WERI-Rb-1 (cell line): ENCODE measurements around the gene ADGRG7.

Source experiments
- DNase-seq: peaks from one replicate; pipeline ENCODE4 v3.0.0-alpha.2; 2020
- H3K27ac ChIP-seq: fragments of 250-450 bp; sonication (Bioruptor Pico); 2 replicates; pipeline ENCODE4 v1.5.1; 2020; ENCODE audit warnings: mild to moderate bottlenecking, moderate library complexity
- H3K27me3 ChIP-seq: fragments of 250-450 bp; sonication (Bioruptor Pico); 2 replicates; pipeline ENCODE4 v1.5.1; 2021; ENCODE audit warnings: mild to moderate bottlenecking, low read depth, moderate library complexity; ENCODE audit not compliant: insufficient read depth, severe bottlenecking
- H3K36me3 ChIP-seq: fragments of 250-450 bp; sonication (Bioruptor Pico); 2 replicates; pipeline ENCODE4 v1.5.1; 2020; ENCODE audit warnings: mild to moderate bottlenecking, moderate library complexity
- H3K4me3 ChIP-seq: 2 replicates; pipeline ENCODE4 v1.5.1; 2011; ENCODE audit warnings: low read depth, mild to moderate bottlenecking, control low read depth, low read length
- H3K9me3 ChIP-seq: fragments of 250-450 bp; sonication (Bioruptor Pico); 2 replicates; pipeline ENCODE4 v1.5.1; 2021; ENCODE audit warnings: mild to moderate bottlenecking, moderate library complexity; ENCODE audit not compliant: severe bottlenecking
- TF ChIP-seq, protein P1 (sequence below): IDR thresholded peaks from 2 replicates; pipeline ENCODE4 v1.5.1; 2011; ENCODE audit warnings: low read depth, mild to moderate bottlenecking, control low read depth, inconsistent platforms, low read length

The ADGRG7 gene

DNA sequence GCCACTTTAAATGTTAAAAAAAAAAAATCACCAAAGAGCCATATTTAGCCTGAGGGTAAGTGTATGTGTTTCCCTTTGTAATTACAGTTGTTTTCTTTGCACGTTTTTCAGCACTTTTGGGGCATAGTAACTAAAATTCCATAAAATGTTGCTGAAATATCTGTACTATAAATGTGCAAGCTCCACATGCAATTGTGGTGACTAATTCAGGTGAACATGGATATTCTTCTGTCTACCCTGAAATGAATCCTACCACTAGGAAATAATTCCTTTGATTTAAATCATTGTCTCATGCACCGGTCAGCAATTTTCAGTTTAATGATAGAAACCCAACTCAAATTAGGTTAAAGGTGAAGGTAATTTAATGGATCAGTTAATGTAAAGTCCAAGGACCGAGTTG, 86.8 kb downstream of the ADGRG7 start:
- Histone ChIP-seq H3K36me3 (no peaks in the 10 kb centered on the region), H3K4me3 (no peak overlapping the region), H3K27ac (no peak overlapping the region), H3K9me3 (no peaks in the 10 kb centered on the region), H3K27me3 (no peaks in the 10 kb centered on the region)
- TF ChIP-seq, protein P1, sequence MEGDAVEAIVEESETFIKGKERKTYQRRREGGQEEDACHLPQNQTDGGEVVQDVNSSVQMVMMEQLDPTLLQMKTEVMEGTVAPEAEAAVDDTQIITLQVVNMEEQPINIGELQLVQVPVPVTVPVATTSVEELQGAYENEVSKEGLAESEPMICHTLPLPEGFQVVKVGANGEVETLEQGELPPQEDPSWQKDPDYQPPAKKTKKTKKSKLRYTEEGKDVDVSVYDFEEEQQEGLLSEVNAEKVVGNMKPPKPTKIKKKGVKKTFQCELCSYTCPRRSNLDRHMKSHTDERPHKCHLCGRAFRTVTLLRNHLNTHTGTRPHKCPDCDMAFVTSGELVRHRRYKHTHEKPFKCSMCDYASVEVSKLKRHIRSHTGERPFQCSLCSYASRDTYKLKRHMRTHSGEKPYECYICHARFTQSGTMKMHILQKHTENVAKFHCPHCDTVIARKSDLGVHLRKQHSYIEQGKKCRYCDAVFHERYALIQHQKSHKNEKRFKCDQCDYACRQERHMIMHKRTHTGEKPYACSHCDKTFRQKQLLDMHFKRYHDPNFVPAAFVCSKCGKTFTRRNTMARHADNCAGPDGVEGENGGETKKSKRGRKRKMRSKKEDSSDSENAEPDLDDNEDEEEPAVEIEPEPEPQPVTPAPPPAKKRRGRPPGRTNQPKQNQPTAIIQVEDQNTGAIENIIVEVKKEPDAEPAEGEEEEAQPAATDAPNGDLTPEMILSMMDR, result no peak
- no peak for DNase-seq

DNA sequence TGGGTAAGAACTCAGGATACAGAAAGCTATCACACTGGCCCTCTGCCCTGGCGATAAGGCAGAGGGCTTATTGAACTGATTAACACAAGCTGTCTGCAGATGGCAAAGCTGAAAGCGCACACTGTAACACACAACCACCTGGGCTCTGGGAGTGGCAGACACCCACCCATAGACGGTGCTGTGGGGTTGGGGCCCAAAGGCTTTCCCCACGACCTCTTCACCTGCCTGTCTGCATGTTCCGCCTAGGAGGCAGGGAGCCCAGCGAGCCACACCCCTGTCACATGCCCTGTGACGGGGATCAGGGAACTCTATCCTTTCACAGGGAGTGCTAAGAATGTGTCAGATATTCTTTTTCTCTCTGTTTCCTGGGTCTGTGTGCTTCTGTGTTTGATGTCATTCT, 87.8 kb downstream of the ADGRG7 start:
- H3K27me3 ChIP-seq, result no peaks in the 10 kb centered on the region
- no peak overlapping the region for H3K4me3 ChIP-seq
- no peaks in the 10 kb centered on the region for H3K36me3 ChIP-seq
- H3K9me3 ChIP-seq, result no peaks in the 10 kb centered on the region
- TF ChIP-seq, protein P1, result 0 out of 2 replicates have a peak, but pooled peaks have one; percentile 24
- H3K27ac ChIP-seq, result no peak overlapping the region
- no peak for DNase-seq

DNA sequence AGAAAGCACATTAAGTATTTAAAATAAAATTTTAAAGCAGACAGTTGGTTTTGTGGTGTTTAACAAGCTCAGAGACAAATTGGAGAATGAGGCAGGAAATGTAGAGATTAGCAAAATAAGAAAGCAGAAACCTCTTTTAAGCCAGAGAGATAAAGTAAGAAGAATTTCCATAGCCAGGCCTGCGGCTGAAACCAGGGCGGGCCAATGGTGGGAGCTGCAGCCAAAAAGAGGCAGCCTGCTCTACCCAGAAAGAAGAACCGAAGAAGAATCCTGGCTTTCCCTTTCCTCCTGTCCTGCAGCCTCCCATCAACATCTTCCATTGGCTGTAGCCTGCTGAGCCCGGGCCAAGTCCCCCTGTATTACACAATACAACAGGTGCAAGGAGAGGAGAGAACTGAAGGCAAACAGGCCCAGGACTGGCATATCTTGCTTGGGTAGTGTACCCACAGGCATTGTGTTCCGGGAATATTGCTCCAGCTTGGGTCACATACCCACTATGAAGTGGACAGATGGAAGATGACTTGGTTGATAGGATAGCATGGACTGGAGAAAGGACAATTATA, 88.4 kb downstream of the ADGRG7 start:
- no peak overlapping the region for H3K4me3 ChIP-seq
- TF ChIP-seq, protein P1, result no peak
- no peaks in the 10 kb centered on the region for H3K9me3 ChIP-seq
- no peak for DNase-seq
- no peak overlapping the region for H3K27ac ChIP-seq
- H3K36me3 ChIP-seq, result no peaks in the 10 kb centered on the region
- H3K27me3 ChIP-seq, result no peaks in the 10 kb centered on the region

DNA sequence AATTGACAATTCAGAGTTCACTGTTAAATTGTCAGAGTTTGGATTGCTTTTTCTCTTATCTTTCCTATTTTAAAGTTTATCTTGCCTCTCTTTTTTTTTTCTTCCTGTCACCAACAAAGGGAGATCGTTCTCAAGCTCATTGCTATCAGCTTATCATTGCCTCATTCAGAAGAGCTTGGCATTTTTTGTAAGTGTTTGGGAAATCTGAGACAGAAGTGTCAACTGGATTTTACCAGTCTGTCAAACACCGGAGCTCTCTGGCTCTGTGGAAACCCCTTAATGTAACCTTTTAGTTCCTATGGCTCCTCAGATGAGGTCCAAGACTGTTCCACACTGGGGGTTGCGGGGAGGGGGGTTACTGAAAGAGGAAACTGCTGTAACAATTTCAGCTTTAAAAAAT, 89.3 kb downstream of the ADGRG7 start:
- TF ChIP-seq, protein P1, result no peak
- Histone ChIP-seq H3K27me3 (no peaks in the 10 kb centered on the region), H3K4me3 (no peak overlapping the region), H3K9me3 (no peaks in the 10 kb centered on the region), H3K36me3 (no peaks in the 10 kb centered on the region), H3K27ac (no peak overlapping the region)
- no peak for DNase-seq

DNA sequence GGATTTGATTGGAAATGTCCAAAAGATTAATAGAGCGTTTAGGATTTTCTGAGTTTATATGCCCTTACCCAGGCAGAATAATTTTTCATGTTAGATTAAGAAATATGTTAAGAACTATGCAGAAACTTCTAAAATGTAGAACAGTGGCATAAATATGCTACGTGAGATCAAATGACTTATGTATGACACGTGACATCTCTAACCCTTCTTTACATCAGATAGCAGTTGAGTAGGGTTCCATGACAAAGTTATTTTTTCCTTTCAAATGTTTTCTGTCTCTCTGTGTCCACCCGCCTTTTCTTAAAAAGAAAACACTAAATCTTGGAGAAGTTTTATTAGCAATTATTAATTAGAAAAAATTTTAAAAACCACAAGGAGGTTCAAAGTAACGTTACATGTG, 91.3 kb downstream of the ADGRG7 start:
- no peak overlapping the region for H3K27ac ChIP-seq
- no peaks in the 10 kb centered on the region for H3K27me3 ChIP-seq
- no peak overlapping the region for H3K4me3 ChIP-seq
- no peak for DNase-seq
- no peaks in the 10 kb centered on the region for H3K36me3 ChIP-seq
- no peaks in the 10 kb centered on the region for H3K9me3 ChIP-seq
- TF ChIP-seq, protein P1, result no peak
